Measurements from ENCODE around the gene BTBD18. TPM values are rescaled to one million over a fixed set of nuclear protein-coding genes. Genes with fewer than 3 reads are reported as not detected.

The BTBD18 gene
- total and polyA plus RNA-seq, 4 donors: 0.13 TPM; not detected in 3

GRCh38 chr11:57791321-57792059 is 39.9 kb upstream of the BTBD18 start:
- no peak for DNase-seq (ENCODE audit: low spot score)
- Histone ChIP-seq H3K27ac (ENCODE audit: low read depth in 1 of 2, low read length in 2 of 2) (peak overlapping the region; percentile 5 to 15), H3K9ac (ENCODE audit: low read depth in 1 of 2, low read length in 2 of 2) (no peak overlapping the region), H3K9me3 (ENCODE audit: control insufficient read depth in 4 of 4, low read length in 3 of 4) (no peaks in the 10 kb centered on the region), H3K27me3 (ENCODE audit: control insufficient read depth in 4 of 4, insufficient read depth in 4 of 4, low read length in 3 of 4) (no peaks in the 10 kb centered on the region), H3K4me3 (ENCODE audit: low read depth in 1 of 3, low read length in 3 of 3) (no peak overlapping the region), H3K4me1 (ENCODE audit: control insufficient read depth in 4 of 4, insufficient read depth in 4 of 4, low read length in 3 of 4) (peaks cover 13 to 51% (median 39%) of the 10 kb centered on the region in 4 donors), H3K36me3 (ENCODE audit: control insufficient read depth in 4 of 4, insufficient read depth in 3 of 4, low read depth in 1 of 4, low read length in 3 of 4) (peaks cover 4 to 25% (median 13%) of the 10 kb centered on the region in 4 donors)
- TF ChIP-seq GABPA (IDR thresholded peaks at IDR 0.05 in 1 of 2, conservative IDR thresholded peaks at IDR 0.05 in 1 of 2): no peak
- no peak for TF ChIP-seq NR2F2 (IDR thresholded peaks at IDR 0.05)
- no peak for TF ChIP-seq RAD21 (IDR thresholded peaks at IDR 0.05)
- no peak for TF ChIP-seq ATF3 (IDR thresholded peaks at IDR 0.05)
- 90% methylated on average over 22 of the region's 22 CpGs for WGBS

- Histone ChIP-seq H3K4me3 (ENCODE audit: low read depth in 1 of 3, low read length in 3 of 3) (no peak overlapping the region), H3K4me1 (ENCODE audit: control insufficient read depth in 4 of 4, insufficient read depth in 4 of 4, low read length in 3 of 4) (peaks cover 18 to 52% (median 40%) of the 10 kb centered on the region in 4 donors), H3K9me3 (ENCODE audit: control insufficient read depth in 4 of 4, low read length in 3 of 4) (no peaks in the 10 kb centered on the region), H3K9ac (ENCODE audit: low read depth in 1 of 2, low read length in 2 of 2) (no peak overlapping the region), H3K27ac (ENCODE audit: low read depth in 1 of 2, low read length in 2 of 2) (peak overlapping the region in 1 of 2 donors; percentile 20), H3K27me3 (ENCODE audit: control insufficient read depth in 4 of 4, insufficient read depth in 4 of 4, low read length in 3 of 4) (no peaks in the 10 kb centered on the region), H3K36me3 (ENCODE audit: control insufficient read depth in 4 of 4, insufficient read depth in 3 of 4, low read depth in 1 of 4, low read length in 3 of 4) (peaks cover 0 to 10% (median 0%) of the 10 kb centered on the region in 4 donors)
- TF ChIP-seq YY1 (IDR thresholded peaks at IDR 0.05) (no peak), MAX (IDR thresholded peaks at IDR 0.05) (peak; percentile 17), ATF3 (IDR thresholded peaks at IDR 0.05) (no peak), HNF4G (IDR thresholded peaks at IDR 0.05) (peak; percentile 39), TAF1 (conservative IDR thresholded peaks at IDR 0.05) (no peak), EGR1 (IDR thresholded peaks at IDR 0.05; ENCODE audit: low read depth in 2 of 2) (no peak), HNF4A (conservative IDR thresholded peaks at IDR 0.05) (peak; percentile 44 to 52), JUND (IDR thresholded peaks at IDR 0.05) (no peak), CTCF (IDR thresholded peaks at IDR 0.05; ENCODE audit: low read depth, low read length, missing input control) (no peak), RAD21 (IDR thresholded peaks at IDR 0.05) (no peak), SP1 (IDR thresholded peaks at IDR 0.05) (no peak)
- no peak for DNase-seq (ENCODE audit: low spot score)
Observed at GRCh38 chr11:57788703-57789088, 37.1 kb upstream of the BTBD18 start.

- Histone ChIP-seq H3K27ac (ENCODE audit: low read depth in 1 of 2, low read length in 2 of 2) (no peak overlapping the region), H3K4me3 (ENCODE audit: low read depth in 1 of 3, low read length in 3 of 3) (no peak overlapping the region), H3K4me1 (ENCODE audit: control insufficient read depth in 4 of 4, insufficient read depth in 4 of 4, low read length in 3 of 4) (peaks cover 19 to 48% (median 40%) of the 10 kb centered on the region in 4 donors), H3K27me3 (ENCODE audit: control insufficient read depth in 4 of 4, insufficient read depth in 4 of 4, low read length in 3 of 4) (no peaks in the 10 kb centered on the region), H3K36me3 (ENCODE audit: control insufficient read depth in 4 of 4, insufficient read depth in 3 of 4, low read depth in 1 of 4, low read length in 3 of 4) (peaks cover 0 to 6% (median 0%) of the 10 kb centered on the region in 4 donors), H3K9me3 (ENCODE audit: control insufficient read depth in 4 of 4, low read length in 3 of 4) (no peaks in the 10 kb centered on the region), H3K9ac (ENCODE audit: low read depth in 1 of 2, low read length in 2 of 2) (no peak overlapping the region)
- 62% methylated on average over 6 of the region's 6 CpGs for WGBS
- no peak for DNase-seq (ENCODE audit: low spot score)
- TF ChIP-seq HNF4G (IDR thresholded peaks at IDR 0.05): peak; percentile 65
- TF ChIP-seq FOXA1 (IDR thresholded peaks at IDR 0.05): no peak
- TF ChIP-seq SP1 (IDR thresholded peaks at IDR 0.05): peak; percentile 28
- TF ChIP-seq GABPA (IDR thresholded peaks at IDR 0.05 in 1 of 2, conservative IDR thresholded peaks at IDR 0.05 in 1 of 2): no peak
- TF ChIP-seq REST (IDR thresholded peaks at IDR 0.05): no peak
- TF ChIP-seq CTCF (IDR thresholded peaks at IDR 0.05; ENCODE audit: low read depth, low read length, missing input control): no peak
- peak in 1 of 2 donors; percentile 16 for TF ChIP-seq RXRA (IDR thresholded peaks at IDR 0.05)
- peak; percentile 28 for TF ChIP-seq NR2F2 (IDR thresholded peaks at IDR 0.05)
- no peak for TF ChIP-seq JUND (IDR thresholded peaks at IDR 0.05)
- TF ChIP-seq HNF4A (conservative IDR thresholded peaks at IDR 0.05): peak; percentile 84 to 87
Observed at GRCh38 chr11:57787920-57788702, 36.5 kb upstream of the BTBD18 start.
